Skeletal muscle tissue (tissue), 4 donors: Measurements from ENCODE around the gene PRKN. TPM values are rescaled to one million over a fixed set of nuclear protein-coding genes. Genes with fewer than 3 reads are reported as not detected.

ENCODE experiments used
- H3K27ac ChIP-seq: one replicate; pipeline ENCODE4 v1.7.0; 2013; ENCODE audit warnings: mild to moderate bottlenecking, low read depth, low read length, inconsistent platforms
- H3K27me3 ChIP-seq, 3 donors: one replicate each; pipeline ENCODE4 v1.7.0; 2013; ENCODE audit warnings: low read length in 3 of 3; ENCODE audit not compliant: control insufficient read depth in 3 of 3, insufficient read depth in 3 of 3
- H3K36me3 ChIP-seq, 3 donors: one replicate each; pipeline ENCODE4 v1.7.0; 2013; ENCODE audit warnings: low read length in 3 of 3; ENCODE audit not compliant: control insufficient read depth in 3 of 3, insufficient read depth in 3 of 3
- H3K4me1 ChIP-seq, 3 donors: one replicate each; pipeline ENCODE4 v1.7.0; 2013; ENCODE audit warnings: low read length in 3 of 3, mild to moderate bottlenecking in 3 of 3; ENCODE audit not compliant: control insufficient read depth in 3 of 3, insufficient read depth in 3 of 3
- H3K4me3 ChIP-seq, 3 donors: one replicate each; pipeline ENCODE4 v1.7.0; 2013; ENCODE audit warnings: low read length in 3 of 3
- H3K9ac ChIP-seq, 3 donors: one replicate each; pipeline ENCODE4 v1.7.0; 2013; ENCODE audit warnings: low read length in 3 of 3, mild to moderate bottlenecking in 3 of 3, moderate library complexity in 2 of 3, low read depth in 1 of 3
- H3K9me3 ChIP-seq, 3 donors: one replicate each; pipeline ENCODE4 v1.7.0; 2013; ENCODE audit warnings: low read length in 3 of 3; ENCODE audit not compliant: control insufficient read depth in 3 of 3
- total RNA-seq: library from RNA; depleted of rRNA; stranded (reverse); fragments of >200 nt; gene quantifications from one replicate; pipeline ENCODE4 v1.2.3, GENCODE V29; 2014
- donor health status: Osteomylitis.

PRKN gene
- total RNA-seq, 1 donor from 2014 or later: 16.7 TPM

DNA sequence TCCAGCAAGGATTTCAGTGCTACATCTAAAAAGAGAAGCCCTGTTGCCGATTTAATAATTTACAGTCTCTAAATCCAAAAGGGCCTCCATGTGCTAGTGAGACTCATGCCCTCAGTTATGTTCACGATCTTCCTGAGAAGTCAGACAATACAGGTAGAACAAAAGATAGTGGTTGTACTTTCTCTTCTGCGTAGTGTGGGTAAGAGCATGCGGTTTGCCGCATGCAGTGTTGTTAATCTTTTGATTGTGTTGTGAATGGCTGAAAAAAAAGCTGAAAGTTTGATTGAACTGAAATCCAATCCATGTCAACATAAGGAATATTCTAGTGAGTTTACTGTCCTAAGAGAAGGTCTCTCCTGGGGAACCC lies 1379.0 kb downstream of the PRKN start:
- H3K36me3 ChIP-seq: peaks cover 0 to 3% (median 3%) of the 10 kb centered on the region in 3 donors
- H3K27ac ChIP-seq: no peak overlapping the region
- no peaks in the 10 kb centered on the region for H3K9me3 ChIP-seq
- no peaks in the 10 kb centered on the region for H3K27me3 ChIP-seq
- H3K4me1 ChIP-seq: no peaks in the 10 kb centered on the region
- H3K9ac ChIP-seq: no peak overlapping the region
- no peak overlapping the region for H3K4me3 ChIP-seq

DNA sequence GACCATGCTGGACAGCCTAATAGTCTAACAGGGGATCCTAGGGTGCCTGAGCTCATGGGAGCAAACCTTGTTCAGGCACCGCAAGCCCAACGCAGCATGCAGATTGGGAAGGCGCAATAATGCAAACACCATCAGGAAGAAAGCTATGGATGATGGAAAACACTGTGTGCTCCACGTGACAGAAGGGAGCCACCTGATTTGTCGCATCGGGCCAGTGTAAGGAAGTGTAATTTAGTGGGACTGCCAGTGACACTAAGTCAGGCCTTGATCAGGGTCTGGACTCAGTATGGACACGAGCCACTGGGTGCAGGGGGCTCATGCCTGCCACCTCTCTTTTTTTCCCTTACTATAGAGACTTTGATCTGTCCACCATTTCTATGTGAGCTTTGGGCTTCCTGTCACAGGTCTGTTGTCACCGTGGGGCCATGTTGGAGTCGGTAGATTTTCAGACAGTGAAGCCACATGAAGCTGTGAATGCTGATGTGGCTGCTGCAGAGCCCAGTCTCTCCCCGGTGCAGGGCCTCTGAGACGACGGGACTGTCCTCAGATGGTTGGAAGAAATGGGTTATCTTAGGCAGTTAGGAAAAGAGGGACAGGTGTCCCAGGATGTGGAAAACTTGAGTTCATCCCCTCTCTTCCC lies 1379.5 kb downstream of the PRKN start:
- no peak overlapping the region for H3K4me3 ChIP-seq
- peaks cover 0 to 3% (median 3%) of the 10 kb centered on the region in 3 donors for H3K36me3 ChIP-seq
- no peaks in the 10 kb centered on the region for H3K9me3 ChIP-seq
- no peaks in the 10 kb centered on the region for H3K27me3 ChIP-seq
- H3K9ac ChIP-seq: no peak overlapping the region
- no peaks in the 10 kb centered on the region for H3K4me1 ChIP-seq
- H3K27ac ChIP-seq: no peak overlapping the region

DNA sequence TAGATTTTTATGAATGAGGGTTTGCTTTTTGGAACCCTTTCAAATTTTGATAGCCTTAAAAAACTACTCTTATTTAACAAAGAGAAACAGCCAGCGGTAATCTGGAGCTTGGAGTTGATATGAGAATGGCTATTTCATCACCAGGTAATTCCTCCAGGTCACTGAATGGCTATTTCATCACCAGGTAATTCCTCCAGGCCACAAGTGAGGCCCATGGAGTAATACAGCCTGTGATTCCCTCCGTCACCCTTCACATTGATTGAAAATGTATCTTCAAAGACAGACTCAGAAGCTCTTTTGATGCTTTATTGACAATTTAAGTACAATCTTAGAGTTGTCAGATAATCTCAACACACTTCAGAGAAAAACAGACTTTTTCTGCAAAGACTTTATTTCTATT lies 1380.4 kb downstream of the PRKN start:
- no peaks in the 10 kb centered on the region for H3K27me3 ChIP-seq
- no peaks in the 10 kb centered on the region for H3K4me1 ChIP-seq

DNA sequence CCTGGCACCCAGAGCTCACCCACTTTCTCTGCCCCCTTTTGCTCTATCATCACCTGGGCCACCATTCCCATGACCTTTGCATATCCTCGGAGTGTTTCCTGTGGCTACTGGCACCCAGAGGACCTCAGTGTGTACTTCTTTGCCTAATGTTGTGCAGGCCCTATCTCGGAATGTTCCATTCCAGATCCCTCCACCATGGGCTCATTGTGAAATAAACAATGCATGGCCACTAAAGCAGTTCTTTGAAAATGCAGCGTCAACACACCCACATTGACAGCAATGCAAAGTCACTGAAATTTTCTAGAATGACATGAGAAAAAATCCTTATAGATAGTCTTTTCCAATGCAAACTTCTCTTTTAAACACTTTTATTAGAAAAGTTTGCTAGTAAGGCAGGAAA lies 1380.8 kb downstream of the PRKN start:
- Histone ChIP-seq H3K4me1 (no peaks in the 10 kb centered on the region), H3K4me3 (no peak overlapping the region), H3K27ac (no peak overlapping the region), H3K9ac (no peak overlapping the region), H3K36me3 (peaks cover 0 to 3% (median 3%) of the 10 kb centered on the region in 3 donors), H3K27me3 (no peaks in the 10 kb centered on the region), H3K9me3 (no peaks in the 10 kb centered on the region)

More for the DNA sequence above, 1380.4 kb downstream of the PRKN start:
- H3K9ac ChIP-seq: no peak overlapping the region
- peaks cover 0 to 3% (median 3%) of the 10 kb centered on the region in 3 donors for H3K36me3 ChIP-seq
- no peak overlapping the region for H3K27ac ChIP-seq
- H3K9me3 ChIP-seq: no peaks in the 10 kb centered on the region
- H3K4me3 ChIP-seq: no peak overlapping the region

GRCh38 chr6:161344626-161345025 lies 1382.9 kb downstream of the PRKN start:
- Histone ChIP-seq H3K27ac (no peak overlapping the region), H3K36me3 (peaks cover 0 to 3% (median 3%) of the 10 kb centered on the region in 3 donors), H3K9ac (no peak overlapping the region), H3K4me1 (no peaks in the 10 kb centered on the region), H3K27me3 (no peaks in the 10 kb centered on the region), H3K9me3 (no peaks in the 10 kb centered on the region), H3K4me3 (no peak overlapping the region)

GRCh38 chr6:161342039-161342438 lies 1385.5 kb downstream of the PRKN start:
- no peak overlapping the region for H3K4me3 ChIP-seq
- H3K4me1 ChIP-seq: no peaks in the 10 kb centered on the region
- H3K27ac ChIP-seq: no peak overlapping the region
- no peaks in the 10 kb centered on the region for H3K27me3 ChIP-seq
- no peak overlapping the region for H3K9ac ChIP-seq
- H3K36me3 ChIP-seq: no peaks in the 10 kb centered on the region
- no peaks in the 10 kb centered on the region for H3K9me3 ChIP-seq

DNA sequence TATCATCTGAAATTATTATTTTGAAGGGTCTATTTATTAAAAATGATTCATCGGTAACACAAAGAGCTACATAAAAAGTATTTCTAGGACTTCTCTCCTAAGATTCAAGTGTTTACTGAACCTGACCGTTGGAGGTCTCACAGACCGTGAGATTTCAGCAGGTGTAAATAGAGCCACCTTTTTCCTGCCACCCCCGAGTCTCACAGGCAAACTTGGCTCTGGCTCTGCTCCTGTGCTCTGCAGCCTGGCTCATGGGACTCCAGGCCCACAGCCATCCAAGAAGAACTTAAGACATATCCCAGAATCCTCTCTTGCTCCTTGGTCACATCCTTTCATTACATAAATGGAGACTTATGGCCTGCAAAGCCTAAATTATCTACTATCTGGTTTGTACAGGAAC lies 1385.9 kb downstream of the PRKN start:
- Histone ChIP-seq H3K9me3 (no peaks in the 10 kb centered on the region), H3K27me3 (no peaks in the 10 kb centered on the region), H3K36me3 (no peaks in the 10 kb centered on the region), H3K27ac (no peak overlapping the region), H3K4me1 (no peaks in the 10 kb centered on the region), H3K4me3 (no peak overlapping the region), H3K9ac (no peak overlapping the region)

DNA sequence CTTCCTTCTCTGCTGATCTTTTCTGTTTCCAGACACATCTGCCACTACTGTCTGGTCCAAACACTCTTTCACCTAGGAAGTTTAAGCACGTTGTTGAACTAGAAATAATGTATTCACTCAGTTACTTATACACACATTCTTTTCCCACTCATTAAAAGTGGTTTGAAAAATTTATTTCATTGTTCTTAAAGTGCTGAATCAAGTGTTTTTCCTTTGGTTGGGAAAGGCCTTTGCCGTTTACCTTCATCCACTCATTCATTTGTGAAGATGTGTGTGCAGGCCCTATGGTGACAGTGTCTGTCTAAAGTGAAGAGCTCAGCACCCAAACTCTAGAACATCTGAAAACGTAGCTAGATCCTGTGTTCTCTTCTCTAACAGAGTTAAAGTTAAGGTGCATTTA lies 1389.6 kb downstream of the PRKN start:
- Histone ChIP-seq H3K9ac (no peak overlapping the region), H3K4me1 (no peaks in the 10 kb centered on the region), H3K9me3 (no peaks in the 10 kb centered on the region), H3K27me3 (no peaks in the 10 kb centered on the region), H3K27ac (no peak overlapping the region), H3K4me3 (no peak overlapping the region), H3K36me3 (no peaks in the 10 kb centered on the region)

DNA sequence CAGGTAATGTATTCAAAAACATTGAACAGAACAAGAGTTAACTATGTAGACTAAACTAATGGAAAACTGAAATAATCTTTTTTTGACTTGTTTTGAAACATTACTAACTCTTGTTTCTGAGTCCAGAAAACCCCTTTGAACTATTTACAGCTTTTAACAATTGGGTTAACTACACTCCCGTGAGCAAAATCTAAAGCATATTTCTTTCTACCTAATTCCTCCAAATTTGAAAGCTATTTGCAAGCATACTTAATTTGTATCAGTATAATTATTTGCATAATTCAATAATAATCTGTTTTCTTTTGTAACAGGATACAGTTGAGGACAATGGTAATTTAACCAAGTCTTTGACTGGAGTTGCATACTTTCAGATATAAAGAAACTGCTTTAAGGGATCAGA lies 1391.1 kb downstream of the PRKN start:
- Histone ChIP-seq H3K4me1 (no peaks in the 10 kb centered on the region), H3K27me3 (no peaks in the 10 kb centered on the region), H3K9me3 (no peaks in the 10 kb centered on the region), H3K27ac (no peak overlapping the region), H3K4me3 (no peak overlapping the region), H3K9ac (no peak overlapping the region), H3K36me3 (no peaks in the 10 kb centered on the region)

DNA sequence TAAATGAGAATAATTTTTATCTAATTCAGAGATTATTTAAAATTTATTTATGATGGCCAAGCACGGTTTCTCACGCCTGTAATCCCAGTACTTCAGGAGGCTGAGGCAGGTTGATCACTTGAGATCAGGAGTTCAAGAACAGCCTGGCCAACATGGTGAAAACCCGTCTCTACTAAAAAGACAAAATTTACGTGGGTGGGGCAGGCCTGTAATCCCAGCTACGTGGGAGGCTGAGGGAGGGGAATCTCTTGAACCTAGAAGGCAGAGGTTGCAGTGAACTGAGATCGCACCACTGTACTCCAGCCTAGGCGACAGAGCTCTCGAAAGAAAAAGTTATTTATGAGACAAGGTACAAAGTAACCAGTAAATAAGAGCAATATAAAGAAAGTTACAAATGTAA lies 1394.2 kb downstream of the PRKN start:
- H3K4me3 ChIP-seq: no peak overlapping the region
- H3K4me1 ChIP-seq: no peaks in the 10 kb centered on the region
- no peaks in the 10 kb centered on the region for H3K27me3 ChIP-seq
- H3K27ac ChIP-seq: no peak overlapping the region
- no peaks in the 10 kb centered on the region for H3K36me3 ChIP-seq
- no peak overlapping the region for H3K9ac ChIP-seq
- H3K9me3 ChIP-seq: no peaks in the 10 kb centered on the region
